IPS DF 4.7 (cell line): ENCODE data around the gene LHX2.
"Not testable (repeated sequence)": the region's sequence is repeated elsewhere in the genome, so short reads cannot be mapped to it uniquely, and the experiment has no call there.

ENCODE experiments used
- DNase-seq: peaks from one replicate; pipeline ENCODE4 v3.0.0-alpha.2; 2013; ENCODE audit warnings: low spot score; ENCODE audit errors: extremely low read depth

Gene LHX2

GRCh38 chr9:124011460-124012301 lies at the start of gene LHX2:
Gene LHX2, plus strand, starts transcription at chr9:124011768. Its CDS starts 581 bp downstream, at chr9:124012349.
- no peak for DNase-seq

- DNase-seq: no peak
Measured at GRCh38 chr9:123964761-123965160, 46.8 kb upstream of the LHX2 start.

GRCh38 chr9:123965801-123966686 lies 45.5 kb upstream of the LHX2 start:
- DNase-seq: no peak

GRCh38 chr9:123967323-123967722 lies 44.2 kb upstream of the LHX2 start:
- DNase-seq: no peak

- no peak for DNase-seq
Measured at GRCh38 chr9:123972618-123973017, 39.0 kb upstream of the LHX2 start.

- no peak for DNase-seq
Measured at GRCh38 chr9:123973590-123974223, 37.9 kb upstream of the LHX2 start.

- no peak for DNase-seq
Measured at GRCh38 chr9:123974471-123974870, 37.1 kb upstream of the LHX2 start.

GRCh38 chr9:123975871-123976270 lies 35.7 kb upstream of the LHX2 start:
- no peak for DNase-seq

GRCh38 chr9:123976579-123976978 lies 35.0 kb upstream of the LHX2 start:
- DNase-seq: not testable (repeated sequence)

- DNase-seq: no peak
Measured at GRCh38 chr9:123978981-123979380, 32.6 kb upstream of the LHX2 start.

GRCh38 chr9:123982535-123982934 lies 29.0 kb upstream of the LHX2 start:
- no peak for DNase-seq

- no peak for DNase-seq
Measured at GRCh38 chr9:123983047-123983446, 28.5 kb upstream of the LHX2 start.

GRCh38 chr9:123984802-123985201 lies 26.8 kb upstream of the LHX2 start:
- no peak for DNase-seq

- no peak for DNase-seq
Measured at GRCh38 chr9:123985869-123986268, 25.7 kb upstream of the LHX2 start.

- DNase-seq: no peak
Measured at GRCh38 chr9:123990427-123990826, 21.1 kb upstream of the LHX2 start.

- DNase-seq: not testable (repeated sequence)
Measured at GRCh38 chr9:123992679-123993078, 18.9 kb upstream of the LHX2 start.

- DNase-seq: no peak
Measured at GRCh38 chr9:123996731-123997421, 14.7 kb upstream of the LHX2 start.

GRCh38 chr9:123997665-123998277 lies 13.8 kb upstream of the LHX2 start:
- DNase-seq: no peak

- no peak for DNase-seq
Measured at GRCh38 chr9:123998278-123998925, 13.2 kb upstream of the LHX2 start.

- no peak for DNase-seq
Measured at GRCh38 chr9:123998970-123999621, 12.5 kb upstream of the LHX2 start.
